Ovary (tissue), 9 donors: ENCODE results near the gene SPTSSA. TPM values are rescaled to one million over a fixed set of nuclear protein-coding genes. Genes with fewer than 3 reads are reported as not detected.

Source experiments
- DNase-seq, 5 donors: peaks; one replicate each; pipeline ENCODE4 v3.0.0-alpha.2; 2019 to 2020
- H3K27ac ChIP-seq, 2 donors: fragments of 200-600 bp; one replicate each; pipeline versions ENCODE4 v1.5.1 to v1.8.0; 2019 to 2022
- H3K27me3 ChIP-seq: fragments of 200-600 bp; one replicate; pipeline ENCODE4 v1.8.0; 2022
- H3K36me3 ChIP-seq: fragments of 200-600 bp; sonication (generic); one replicate; pipeline ENCODE4 v1.5.1; 2019
- H3K4me1 ChIP-seq: one replicate; pipeline ENCODE4 v1.8.1; 2013; ENCODE audit warnings: mild to moderate bottlenecking, moderate library complexity; ENCODE audit not compliant: insufficient read depth
- H3K4me3 ChIP-seq: fragments of 200-600 bp; sonication (generic); one replicate; pipeline ENCODE4 v1.5.1; 2017
- H3K9me3 ChIP-seq, 2 donors: fragments of 200-600 bp in 1 of 2; sonication (generic) in 1 of 2; one replicate each; pipeline versions ENCODE4 v1.5.1 to v1.8.1; 2013 to 2019; ENCODE audit warnings: mild to moderate bottlenecking in 1 of 2, moderate library complexity in 1 of 2
- EP300 ChIP-seq: sonication (generic); formaldehyde crosslinking; IDR thresholded peaks from one replicate; pipeline ENCODE4 v1.6.1; 2017; ENCODE audit warnings: antibody characterized with exemption
- POLR2A ChIP-seq: fragments of 450-650 bp; IDR thresholded peaks from one replicate; pipeline ENCODE4 v1.6.1; 2017; ENCODE audit warnings: antibody characterized with exemption, mild to moderate bottlenecking, moderate library complexity
- WGBS, 3 donors: extraction: QIAGEN DNeasy Blood & Tissue Kit in 1 of 3; methylation state at CpG; one replicate each; pipeline versions ENCODE4 v1.1.5 to v1.1.7; 2013 to 2017; 5-methylcytosine and 5-hydroxymethylcytosine counted together
- intact Hi-C, 4 donors: fragments of 100-400 bp; cut with DNase I; formaldehyde crosslinking; loops; one replicate each; pipeline versions ENCODE4 v1.11.0 to v1.15.1; 2022 to 2023
- polyA plus RNA-seq, 2 donors: library from polyadenylated mRNA; stranded (reverse); fragments of 200-250 nt in 1 of 2; fragments of 350-450 nt in 1 of 2; fragmentation: Illumina TruSeq in 1 of 2; extraction: RNeasy Lipid Tissue Mini Kit (QIAGEN cat#74804) in 1 of 2; gene quantifications; one replicate each; pipeline ENCODE4 v1.2.3, GENCODE V29; 2013 to 2014
- total RNA-seq, 7 donors: library from RNA; depleted of rRNA in 2 of 7; stranded (reverse); fragments of >200 nt in 2 of 7; fragmentation: NEBNext Ultra II Directional in 3 of 7; extraction: Animal tissue kit (Norgen Biotek cat#: 25700) in 3 of 7; gene quantifications; one replicate each; pipeline versions ENCODE4 v1.1.0 to v1.2.4, GENCODE V29; 2016 to 2023
- TF ChIP-seq, protein P1 (sequence below), 3 donors: fragments of 450-650 bp in 2 of 3; fragments of 200-600 bp in 1 of 3; IDR thresholded peaks; one replicate each; pipeline versions ENCODE4 v1.5.1 to v1.8.0; 2016 to 2022; ENCODE audit warnings: antibody characterized with exemption in 3 of 3, mild to moderate bottlenecking in 1 of 3
- donor health status: DM: no; HTN: no; CAD: no; lungs with moderate emphysema.
- donor health status: DM: no; HTN: no; CAD: no.
- donor health status: Bipolar disorder and iron deficiency.
- donor health status: DM: yes; HTN: yes; CAD: no.
- donor health status: DM: no; HTN: no; CAD: no.
- donor health status: DM: yes; HTN: yes; CAD: no.

Gene SPTSSA
- total and polyA plus RNA-seq, 9 donors: 18.9 to 36.1 (median 24.1) TPM

DNA sequence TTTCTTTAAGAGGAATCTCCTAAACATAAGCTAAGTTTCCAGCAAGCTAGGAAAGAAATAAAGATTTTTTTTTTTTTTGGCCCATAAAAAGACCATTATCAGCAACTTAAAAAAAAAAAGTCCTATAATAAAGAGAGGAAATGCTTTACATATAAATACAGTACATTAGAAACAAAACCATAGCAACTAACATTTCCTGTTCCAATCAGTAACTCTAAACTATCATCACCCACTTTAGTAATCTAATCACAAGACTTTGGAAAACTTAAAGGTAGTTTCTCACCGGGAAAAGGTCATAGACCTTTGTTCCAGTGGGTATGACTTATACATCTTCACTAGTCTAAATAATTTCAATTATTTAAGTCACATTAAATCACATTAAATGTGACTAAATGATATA is 11.1 kb downstream of the SPTSSA start:
- Histone ChIP-seq H3K36me3 (no peaks in the 10 kb centered on the region), H3K27me3 (no peaks in the 10 kb centered on the region), H3K9me3 (no peaks in the 10 kb centered on the region), H3K27ac (no peak overlapping the region), H3K4me3 (no peak overlapping the region), H3K4me1 (peaks cover 1% of the 10 kb centered on the region)
- no peak for DNase-seq
- 36 to 58% (median 40%) methylated on average over 1 of the region's 1 CpG for WGBS, 3 donors
- TF ChIP-seq, protein P1, sequence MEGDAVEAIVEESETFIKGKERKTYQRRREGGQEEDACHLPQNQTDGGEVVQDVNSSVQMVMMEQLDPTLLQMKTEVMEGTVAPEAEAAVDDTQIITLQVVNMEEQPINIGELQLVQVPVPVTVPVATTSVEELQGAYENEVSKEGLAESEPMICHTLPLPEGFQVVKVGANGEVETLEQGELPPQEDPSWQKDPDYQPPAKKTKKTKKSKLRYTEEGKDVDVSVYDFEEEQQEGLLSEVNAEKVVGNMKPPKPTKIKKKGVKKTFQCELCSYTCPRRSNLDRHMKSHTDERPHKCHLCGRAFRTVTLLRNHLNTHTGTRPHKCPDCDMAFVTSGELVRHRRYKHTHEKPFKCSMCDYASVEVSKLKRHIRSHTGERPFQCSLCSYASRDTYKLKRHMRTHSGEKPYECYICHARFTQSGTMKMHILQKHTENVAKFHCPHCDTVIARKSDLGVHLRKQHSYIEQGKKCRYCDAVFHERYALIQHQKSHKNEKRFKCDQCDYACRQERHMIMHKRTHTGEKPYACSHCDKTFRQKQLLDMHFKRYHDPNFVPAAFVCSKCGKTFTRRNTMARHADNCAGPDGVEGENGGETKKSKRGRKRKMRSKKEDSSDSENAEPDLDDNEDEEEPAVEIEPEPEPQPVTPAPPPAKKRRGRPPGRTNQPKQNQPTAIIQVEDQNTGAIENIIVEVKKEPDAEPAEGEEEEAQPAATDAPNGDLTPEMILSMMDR (IDR thresholded peaks at IDR 0.05): no peak
- TF ChIP-seq POLR2A (no peak), EP300 (no peak)
- intact Hi-C loops: no loop called here

DNA sequence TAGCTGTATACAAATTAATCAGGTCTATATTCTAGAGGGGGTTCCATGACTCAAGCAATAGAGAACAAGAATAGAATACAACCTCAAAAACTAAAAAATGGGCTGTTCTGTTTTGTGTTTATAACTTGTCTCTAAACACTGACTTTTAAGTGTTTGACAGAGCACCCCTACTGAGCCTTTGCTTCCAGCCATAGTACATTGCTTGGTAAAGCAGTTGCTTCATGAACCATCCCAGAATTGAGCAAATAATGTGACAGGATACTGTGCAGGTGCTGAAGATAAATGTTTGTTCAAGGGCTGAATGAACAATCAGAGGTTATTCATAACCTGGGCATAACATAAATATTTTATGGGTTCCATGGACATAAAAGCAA is 11.5 kb downstream of the SPTSSA start:
- peaks cover 1% of the 10 kb centered on the region for H3K4me1 ChIP-seq
- TF ChIP-seq POLR2A (no peak), EP300 (no peak)
- TF ChIP-seq, protein P1 (IDR thresholded peaks at IDR 0.05): no peak

DNA sequence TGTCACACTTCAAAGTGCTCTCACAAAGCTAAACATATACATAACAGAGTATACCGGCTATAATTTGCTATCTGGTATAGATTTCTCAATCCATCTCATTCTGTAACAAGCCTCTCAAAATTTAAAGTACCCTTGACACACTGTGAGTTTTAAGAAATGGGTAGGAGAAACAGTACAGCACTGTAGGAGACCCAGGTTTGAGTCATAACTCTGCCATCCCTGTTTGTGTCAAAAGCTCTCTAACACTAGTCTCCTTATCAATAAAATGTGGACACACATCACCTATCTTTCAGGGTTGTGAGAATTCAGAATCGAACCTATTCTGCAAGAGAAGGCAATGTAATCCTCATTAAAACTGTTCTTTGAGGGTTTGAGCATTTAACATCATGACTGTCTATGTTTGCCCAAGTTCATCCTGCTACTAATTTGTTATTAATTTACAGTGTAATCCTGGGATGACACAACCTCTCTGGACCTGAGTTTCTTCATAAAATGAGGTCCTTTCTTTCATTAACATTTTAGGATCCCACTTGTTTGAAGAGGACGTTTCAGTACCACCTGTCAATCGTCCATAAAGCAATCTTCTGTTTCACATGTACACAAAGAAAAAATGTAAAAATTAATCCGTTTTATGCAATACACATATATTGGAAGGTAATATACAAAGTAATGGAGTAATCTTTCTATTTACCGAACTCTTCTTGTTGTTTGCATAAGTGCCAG is 12.1 kb downstream of the SPTSSA start:
- H3K4me1 ChIP-seq: peaks cover 1% of the 10 kb centered on the region
- H3K27me3 ChIP-seq: no peaks in the 10 kb centered on the region
- WGBS, 3 donors: 87 to 91% (median 90%) methylated on average over 6 of the region's 6 CpGs
- no peaks in the 10 kb centered on the region for H3K9me3 ChIP-seq
- H3K27ac ChIP-seq: no peak overlapping the region
- no peaks in the 10 kb centered on the region for H3K36me3 ChIP-seq
- no peak for TF ChIP-seq POLR2A
- TF ChIP-seq, protein P1 (IDR thresholded peaks at IDR 0.05): no peak
- TF ChIP-seq EP300: no peak
- H3K4me3 ChIP-seq: no peak overlapping the region
- intact Hi-C loops: no loop called here
- no peak for DNase-seq

More for the DNA sequence above, 11.5 kb downstream of the SPTSSA start:
- Histone ChIP-seq H3K27ac (no peak overlapping the region), H3K27me3 (no peaks in the 10 kb centered on the region), H3K4me3 (no peak overlapping the region), H3K36me3 (no peaks in the 10 kb centered on the region), H3K9me3 (no peaks in the 10 kb centered on the region)
- no peak for DNase-seq
- intact Hi-C loops: no loop called here

DNA sequence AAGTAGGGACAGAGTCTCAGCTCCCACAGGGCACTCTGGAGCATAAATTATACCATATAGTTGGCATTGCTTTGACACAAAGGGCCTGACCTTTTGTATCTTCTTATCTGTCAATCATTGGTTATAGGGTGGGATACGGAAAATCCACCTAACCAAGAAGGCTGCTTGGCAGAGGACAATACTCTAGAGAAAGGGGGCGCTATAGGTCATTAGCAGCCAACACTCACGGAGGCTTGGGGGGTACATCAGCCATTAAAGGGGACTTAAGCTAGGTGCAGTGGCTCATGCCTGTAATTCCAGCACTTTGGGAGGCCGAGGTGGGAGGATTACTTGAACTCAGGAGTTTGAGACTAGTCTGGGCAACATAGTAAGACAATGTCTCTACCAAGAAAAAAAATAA is 22.9 kb downstream of the SPTSSA start:
- DNase-seq: no peak

More for the DNA sequence above, 22.9 kb downstream of the SPTSSA start:
- Histone ChIP-seq H3K27me3 (no peaks in the 10 kb centered on the region), H3K36me3 (no peaks in the 10 kb centered on the region), H3K9me3 (no peaks in the 10 kb centered on the region), H3K4me1 (peaks cover 6% of the 10 kb centered on the region), H3K4me3 (no peak overlapping the region), H3K27ac (no peak overlapping the region)
- intact Hi-C loops: no loop called here
- TF ChIP-seq, protein P1 (IDR thresholded peaks at IDR 0.05): no peak
- TF ChIP-seq EP300 (no peak), POLR2A (no peak)
- WGBS, 3 donors: 82 to 89% (median 89%) methylated on average over 4 of the region's 4 CpGs
